H9 (cell line): ENCODE data around the gene PRSS50. TPM values are rescaled to one million over a fixed set of nuclear protein-coding genes. Genes with fewer than 3 reads are reported as not detected.
A peak's percentile ranks its signal among the peaks of the same experiment; 100 is the strongest.

Experiments
- DNase-seq: peaks from one replicate; pipeline ENCODE4 v3.0.0-alpha.2; 2017
- H2AFZ ChIP-seq: one replicate; pipeline ENCODE4 v1.6.1; 2013; ENCODE audit warnings: mild to moderate bottlenecking, low read length, control low read depth, moderate library complexity
- H2AK5ac ChIP-seq: 2 replicates; pipeline ENCODE4 v1.6.1; 2013; ENCODE audit warnings: low read length, control low read depth, mixed read lengths; ENCODE audit not compliant: insufficient read length
- H2BK120ac ChIP-seq: one replicate; pipeline ENCODE4 v1.6.1; 2013; ENCODE audit warnings: low read depth, mild to moderate bottlenecking, low read length, control low read depth, inconsistent platforms; ENCODE audit not compliant: poor library complexity, severe bottlenecking
- H2BK12ac ChIP-seq: 2 replicates; pipeline ENCODE4 v1.6.1; 2013; ENCODE audit warnings: low read length, control low read depth, mixed read lengths, low read depth; ENCODE audit not compliant: insufficient read length
- H2BK15ac ChIP-seq: 2 replicates; pipeline ENCODE4 v1.6.1; 2013; ENCODE audit warnings: low read depth, low read length, control low read depth
- H2BK20ac ChIP-seq: one replicate; pipeline ENCODE4 v1.6.1; 2013; ENCODE audit warnings: low read depth, mild to moderate bottlenecking, low read length, control low read depth, inconsistent platforms; ENCODE audit not compliant: poor library complexity, severe bottlenecking
- H2BK5ac ChIP-seq: 2 replicates; pipeline ENCODE4 v1.6.1; 2013; ENCODE audit warnings: low read length, control low read depth, mixed read lengths; ENCODE audit not compliant: insufficient read length
- H3K14ac ChIP-seq: 2 replicates; pipeline ENCODE4 v1.6.1; 2013; ENCODE audit warnings: low read length, control low read depth; ENCODE audit not compliant: insufficient read depth
- H3K18ac ChIP-seq: 2 replicates; pipeline ENCODE4 v1.6.1; 2013; ENCODE audit warnings: low read depth, mild to moderate bottlenecking, mixed read lengths, low read length, control low read depth; ENCODE audit not compliant: insufficient read length
- H3K23ac ChIP-seq: 2 replicates; pipeline ENCODE4 v1.6.1; 2013; ENCODE audit warnings: low read length, control low read depth, mixed read lengths, low read depth; ENCODE audit not compliant: insufficient read length
- H3K23me2 ChIP-seq: 2 replicates; pipeline ENCODE4 v1.6.1; 2013; ENCODE audit warnings: low read depth, mild to moderate bottlenecking, mixed read lengths, low read length, control low read depth; ENCODE audit not compliant: insufficient read length, poor library complexity, severe bottlenecking
- H3K27ac ChIP-seq: 2 replicates; pipeline ENCODE4 v1.5.1; 2013; ENCODE audit warnings: low read length, control low read depth, mixed read lengths, low read depth; ENCODE audit not compliant: insufficient read length
- H3K27me3 ChIP-seq: 2 replicates; pipeline ENCODE4 v1.6.1; 2013; ENCODE audit warnings: low read length, control low read depth, inconsistent platforms; ENCODE audit not compliant: insufficient read depth
- H3K4ac ChIP-seq: 2 replicates; pipeline ENCODE4 v1.6.1; 2013; ENCODE audit warnings: low read depth, mild to moderate bottlenecking, control low read depth, inconsistent platforms, low read length, moderate library complexity
- H3K4me1 ChIP-seq: 2 replicates; pipeline ENCODE4 v1.6.1; 2013; ENCODE audit warnings: low read length, control low read depth, inconsistent platforms; ENCODE audit not compliant: insufficient read depth
- H3K4me2 ChIP-seq: 2 replicates; pipeline ENCODE4 v1.6.1; 2013; ENCODE audit warnings: low read length, control low read depth, mixed read lengths; ENCODE audit not compliant: insufficient read length, insufficient read depth
- H3K56ac ChIP-seq: 2 replicates; pipeline ENCODE4 v1.6.1; 2013; ENCODE audit warnings: low read depth, mild to moderate bottlenecking, mixed read lengths, low read length, control low read depth; ENCODE audit not compliant: insufficient read length
- H3K79me1 ChIP-seq: 2 replicates; pipeline ENCODE4 v1.6.1; 2013; ENCODE audit warnings: low read depth, mild to moderate bottlenecking, moderate library complexity, low read length, control low read depth, inconsistent platforms; ENCODE audit not compliant: insufficient read depth, poor library complexity, severe bottlenecking
- H3K79me2 ChIP-seq: 2 replicates; pipeline ENCODE4 v1.6.1; 2013; ENCODE audit warnings: low read length, control low read depth, inconsistent platforms; ENCODE audit not compliant: insufficient read depth
- H3K9ac ChIP-seq: 2 replicates; pipeline ENCODE4 v1.6.1; 2013; ENCODE audit warnings: low read length, control low read depth, mixed read lengths; ENCODE audit not compliant: insufficient read length; ENCODE audit errors: extremely low read depth
- H3K9me3 ChIP-seq: one replicate; pipeline ENCODE4 v1.6.1; 2013; ENCODE audit warnings: low read depth, low read length, inconsistent platforms; ENCODE audit not compliant: control insufficient read depth
- H3T11ph ChIP-seq: one replicate; pipeline ENCODE4 v1.6.1; 2013; ENCODE audit warnings: mild to moderate bottlenecking, low read length, control low read depth, inconsistent platforms
- H4K20me1 ChIP-seq: one replicate; pipeline ENCODE4 v1.6.1; 2013; ENCODE audit not compliant: control insufficient read depth, insufficient read length, insufficient read depth
- H4K5ac ChIP-seq: 2 replicates; pipeline ENCODE4 v1.6.1; 2013; ENCODE audit warnings: low read depth, mild to moderate bottlenecking, mixed read lengths, low read length, control low read depth; ENCODE audit not compliant: insufficient read length
- H4K8ac ChIP-seq: replicated peaks from 2 replicates; pipeline ENCODE4 v1.6.1; 2013; ENCODE audit warnings: low read length, control low read depth, mixed read lengths, low read depth; ENCODE audit not compliant: insufficient read length
- H4K91ac ChIP-seq: 2 replicates; pipeline ENCODE4 v1.6.1; 2013; ENCODE audit warnings: low read depth, mild to moderate bottlenecking, moderate library complexity, mixed read lengths, low read length, control low read depth; ENCODE audit not compliant: insufficient read length
- H3K27ac Mint-ChIP-seq, 3 experiments: 2 replicates in 2 of 3; 3 replicates in 1 of 3; pipeline ENCODE4 v1.8.0; 2020 to 2021; ENCODE audit warnings: mixed read lengths in 3 of 3, mild to moderate bottlenecking in 1 of 3, moderate library complexity in 1 of 3
- H3K27me3 Mint-ChIP-seq: 2 replicates; pipeline ENCODE4 v1.8.0; 2021; ENCODE audit warnings: low read depth, mild to moderate bottlenecking, moderate library complexity, mixed read lengths
- H3K36me3 Mint-ChIP-seq, 3 experiments: 2 replicates in 2 of 3; 3 replicates in 1 of 3; pipeline ENCODE4 v1.8.0; 2020 to 2021; ENCODE audit warnings: low read depth in 3 of 3, mixed read lengths in 3 of 3; ENCODE audit not compliant: insufficient read depth in 1 of 3
- H3K4me1 Mint-ChIP-seq, 2 experiments: 2 replicates each; pipeline ENCODE4 v1.8.0; 2020; ENCODE audit warnings: mixed read lengths in 2 of 2
- H3K4me3 Mint-ChIP-seq, 2 experiments: 2 replicates in 1 of 2; 3 replicates in 1 of 2; pipeline ENCODE4 v1.8.0; 2020 to 2021; ENCODE audit warnings: mild to moderate bottlenecking in 2 of 2, mixed read lengths in 2 of 2, moderate library complexity in 1 of 2
- H3K9me3 Mint-ChIP-seq, 2 experiments: 2 replicates in 1 of 2; 3 replicates in 1 of 2; pipeline ENCODE4 v1.8.0; 2020; ENCODE audit warnings: mild to moderate bottlenecking in 2 of 2, mixed read lengths in 2 of 2, moderate library complexity in 1 of 2
- CTCF ChIP-seq: fragments of 200-600 bp; sonication (generic); conservative IDR thresholded peaks from 3 replicates; pipeline ENCODE4 v1.8.0; 2021; ENCODE audit warnings: antibody characterized with exemption, mild to moderate bottlenecking
- WGBS: extraction: QIAGEN DNeasy Blood & Tissue Kit; methylation state at CpG from one replicate; pipeline ENCODE4 v1.1.7; 2013; ENCODE audit warnings: missing lambda C conversion rate, low lambda C conversion rate, mixed read lengths; ENCODE audit not compliant: insufficient read length; ENCODE audit errors: extremely low coverage; 5-methylcytosine and 5-hydroxymethylcytosine counted together
- total RNA-seq: library from RNA; stranded (reverse); gene quantifications from 2 replicates; pipeline ENCODE4 v1.2.1, GENCODE V29; 2021

The PRSS50 gene
- total RNA-seq, 1 experiment from 2014 or later = 0.24 TPM

GRCh38 chr3:46667657-46668056, 50.0 kb downstream of the PRSS50 start:
- Histone ChIP-seq H3K27ac (no peak overlapping the region), H3K27me3 (no peaks in the 10 kb centered on the region), H2BK20ac (no peak overlapping the region), H4K5ac (no peak overlapping the region), H4K8ac (no peak overlapping the region), H2BK15ac (no peak overlapping the region), H3K4me2 (no peak overlapping the region), H3T11ph (no peak overlapping the region), H3K79me1 (no peaks in the 10 kb centered on the region), H2AK5ac (no peak overlapping the region), H2BK12ac (no peak overlapping the region), H3K4me1 (no peaks in the 10 kb centered on the region; the same call in 1 of the 2 replicates), H2BK5ac (no peak overlapping the region), H2BK120ac (no peak overlapping the region), H3K23me2 (no peaks in the 10 kb centered on the region), H3K18ac (no peak overlapping the region), H3K4ac (no peak overlapping the region), H4K20me1 (no peaks in the 10 kb centered on the region), H3K56ac (no peak overlapping the region), H3K79me2 (no peaks in the 10 kb centered on the region), H4K91ac (no peak overlapping the region), H3K9me3 (no peaks in the 10 kb centered on the region), H3K14ac (no peak overlapping the region), H2AFZ (no peak overlapping the region), H3K9ac (no peak overlapping the region), H3K23ac (no peak overlapping the region)
- H3K4me1 Mint-ChIP-seq = peaks cover 14 to 16% of the 10 kb centered on the region in 2 experiments
- no CpG with 5 or more reads among the region's 9 CpGs for WGBS
- no peak for TF ChIP-seq CTCF
- H3K4me3 Mint-ChIP-seq = no peak overlapping the region
- H3K27ac Mint-ChIP-seq = no peak overlapping the region
- DNase-seq = peak; percentile 18
- H3K27me3 Mint-ChIP-seq = no peaks in the 10 kb centered on the region; the same call in none of the 2 replicates
- no peaks in the 10 kb centered on the region for H3K36me3 Mint-ChIP-seq
- H3K9me3 Mint-ChIP-seq = no peaks in the 10 kb centered on the region
